Ascending aorta (tissue), 2 donors: ENCODE data around the gene TGM1. TPM values are rescaled to one million over a fixed set of nuclear protein-coding genes. Genes with fewer than 3 reads are reported as not detected.

Experiments used
- DNase-seq, 2 donors: peaks; one replicate each; pipeline ENCODE4 v3.0.0-alpha.2; 2019; ENCODE audit warnings: low spot score in 2 of 2
- H3K27ac ChIP-seq, 2 donors: fragments of 200-600 bp; sonication (generic); one replicate each; pipeline ENCODE4 v1.5.1; 2016 to 2017; ENCODE audit warnings: mild to moderate bottlenecking in 1 of 2
- H3K27me3 ChIP-seq: fragments of 200-600 bp; sonication (generic); one replicate; pipeline ENCODE4 v1.5.1; 2017
- H3K36me3 ChIP-seq, 2 donors: fragments of 200-600 bp; sonication (generic); one replicate each; pipeline ENCODE4 v1.5.1; 2016
- H3K4me1 ChIP-seq, 2 donors: fragments of 200-600 bp; sonication (generic); one replicate each; pipeline ENCODE4 v1.5.1; 2016 to 2017; ENCODE audit warnings: mild to moderate bottlenecking in 1 of 2
- H3K4me3 ChIP-seq, 2 donors: fragments of 200-600 bp; sonication (generic); one replicate each; pipeline ENCODE4 v1.5.1; 2016 to 2017; ENCODE audit warnings: mild to moderate bottlenecking in 1 of 2
- H3K9me3 ChIP-seq, 2 donors: fragments of 200-600 bp; sonication (generic); one replicate each; pipeline ENCODE4 v1.5.1; 2016
- intact Hi-C: fragments of 100-400 bp; cut with DNase I; formaldehyde crosslinking; loops from one replicate; pipeline ENCODE4 v1.15.1; 2023
- total RNA-seq: library from RNA; depleted of rRNA; stranded (reverse); fragments of >200 nt; gene quantifications from one replicate; pipeline ENCODE4 v1.1.0, GENCODE V29; 2016
- TF ChIP-seq, protein P1 (sequence below), 3 experiments: fragments of 200-600 bp in 2 of 3; fragments of 450-650 bp in 1 of 3; sonication (generic) in 2 of 3; IDR thresholded peaks; one replicate each; pipeline ENCODE4 v1.5.1; 2016 to 2019; ENCODE audit warnings: antibody characterized with exemption in 3 of 3, mild to moderate bottlenecking in 1 of 3, moderate library complexity in 1 of 3

TGM1 gene
- total RNA-seq, 1 donor from 2014 or later: 1.7 TPM

DNA sequence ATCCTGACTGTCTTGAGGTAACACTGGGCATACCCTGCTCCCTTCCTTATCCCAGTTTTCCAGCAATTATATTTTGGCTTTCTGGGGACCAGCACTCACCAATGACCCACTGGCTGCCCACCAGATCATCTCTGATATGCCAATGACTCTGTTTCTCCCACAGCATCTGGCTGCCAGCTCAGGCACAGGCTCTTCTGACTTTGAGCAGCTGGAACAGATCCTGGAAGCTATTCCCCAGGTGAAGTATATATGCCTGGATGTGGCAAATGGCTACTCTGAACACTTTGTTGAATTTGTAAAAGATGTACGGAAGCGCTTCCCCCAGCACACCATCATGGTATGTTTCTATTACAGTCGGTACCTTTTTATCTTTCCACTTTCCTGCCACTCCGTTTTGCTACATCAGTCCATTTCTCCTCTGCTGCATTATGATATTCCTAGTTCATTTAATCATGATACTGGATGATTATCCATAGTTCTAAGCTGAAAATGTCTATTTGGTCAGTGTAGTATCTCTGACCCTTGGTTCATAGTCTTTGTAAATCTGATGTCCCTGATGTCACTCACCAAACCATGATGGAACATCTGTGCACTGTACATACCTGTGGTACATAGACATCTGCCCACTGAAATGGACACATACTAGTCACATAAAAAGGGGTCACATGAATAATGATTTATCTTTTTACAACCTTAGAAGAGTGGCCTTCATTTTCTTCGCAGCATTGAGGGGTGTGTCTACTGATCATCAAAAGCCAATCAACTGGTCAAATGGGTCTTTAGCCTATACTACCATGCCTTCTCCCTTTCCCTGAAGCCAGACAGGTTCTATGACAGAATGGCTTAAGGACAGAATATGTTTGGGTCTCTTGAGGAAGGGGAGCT, 26.9 kb downstream of the TGM1 start:
- intact Hi-C loops: no loop called here
- Histone ChIP-seq H3K9me3 (no peaks in the 10 kb centered on the region), H3K27me3 (no peaks in the 10 kb centered on the region), H3K4me1 (peaks cover 18 to 36% of the 10 kb centered on the region in 2 donors), H3K27ac (no peak overlapping the region), H3K36me3 (peaks cover 35 to 64% of the 10 kb centered on the region in 2 donors), H3K4me3 (no peak overlapping the region)
- TF ChIP-seq, protein P1, sequence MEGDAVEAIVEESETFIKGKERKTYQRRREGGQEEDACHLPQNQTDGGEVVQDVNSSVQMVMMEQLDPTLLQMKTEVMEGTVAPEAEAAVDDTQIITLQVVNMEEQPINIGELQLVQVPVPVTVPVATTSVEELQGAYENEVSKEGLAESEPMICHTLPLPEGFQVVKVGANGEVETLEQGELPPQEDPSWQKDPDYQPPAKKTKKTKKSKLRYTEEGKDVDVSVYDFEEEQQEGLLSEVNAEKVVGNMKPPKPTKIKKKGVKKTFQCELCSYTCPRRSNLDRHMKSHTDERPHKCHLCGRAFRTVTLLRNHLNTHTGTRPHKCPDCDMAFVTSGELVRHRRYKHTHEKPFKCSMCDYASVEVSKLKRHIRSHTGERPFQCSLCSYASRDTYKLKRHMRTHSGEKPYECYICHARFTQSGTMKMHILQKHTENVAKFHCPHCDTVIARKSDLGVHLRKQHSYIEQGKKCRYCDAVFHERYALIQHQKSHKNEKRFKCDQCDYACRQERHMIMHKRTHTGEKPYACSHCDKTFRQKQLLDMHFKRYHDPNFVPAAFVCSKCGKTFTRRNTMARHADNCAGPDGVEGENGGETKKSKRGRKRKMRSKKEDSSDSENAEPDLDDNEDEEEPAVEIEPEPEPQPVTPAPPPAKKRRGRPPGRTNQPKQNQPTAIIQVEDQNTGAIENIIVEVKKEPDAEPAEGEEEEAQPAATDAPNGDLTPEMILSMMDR (IDR thresholded peaks at IDR 0.05): no peak
- DNase-seq: peak in 1 of 2 donors; percentile 28

DNA sequence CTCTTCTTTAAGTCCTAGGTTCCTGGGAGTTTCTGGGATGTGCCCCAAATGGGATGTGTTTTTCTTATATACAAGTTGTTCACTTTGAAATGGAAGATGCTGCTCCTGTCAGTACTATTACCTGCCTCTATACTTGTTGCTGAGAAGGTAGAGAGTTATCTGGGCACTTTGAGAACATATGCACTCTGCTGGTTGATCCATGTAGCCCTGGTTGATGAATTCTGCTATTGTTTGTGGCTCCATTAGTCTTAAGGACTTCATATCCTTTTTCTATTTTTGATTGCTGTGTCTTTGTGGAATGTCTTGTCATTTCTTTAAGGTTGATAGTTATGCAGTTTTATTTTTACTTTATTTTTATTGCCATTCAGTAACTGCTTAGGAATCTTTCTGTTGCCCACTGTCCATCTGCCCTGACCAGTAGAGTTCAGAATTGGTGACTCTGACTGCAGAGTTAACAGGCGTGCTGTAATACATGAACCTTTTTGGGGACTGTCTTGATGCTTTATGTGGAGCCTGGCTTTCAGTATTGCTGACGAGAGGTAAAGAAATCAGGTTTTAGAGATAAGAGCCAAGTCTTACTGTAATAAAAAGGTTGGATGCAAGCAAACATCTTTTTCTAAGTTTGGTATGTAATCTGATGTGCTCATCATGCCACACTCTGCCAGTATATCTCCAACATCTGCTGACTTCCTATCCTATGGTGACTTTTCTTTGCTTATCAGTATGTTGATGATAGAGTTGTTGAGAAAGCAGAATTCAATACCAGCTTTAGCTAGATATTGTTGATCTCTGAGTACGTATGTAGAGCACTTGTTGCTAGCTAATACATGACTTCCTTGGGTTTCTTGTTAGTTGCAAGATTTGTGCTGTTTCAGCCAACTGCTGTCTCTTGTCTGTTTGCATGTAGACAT, 28.6 kb downstream of the TGM1 start:
- Histone ChIP-seq H3K4me3 (no peak overlapping the region), H3K9me3 (no peaks in the 10 kb centered on the region), H3K36me3 (peaks cover 21 to 47% of the 10 kb centered on the region in 2 donors), H3K4me1 (peaks cover 10 to 25% of the 10 kb centered on the region in 2 donors), H3K27ac (peak overlapping the region; percentile 5 to 89), H3K27me3 (no peaks in the 10 kb centered on the region)
- TF ChIP-seq, protein P1 (IDR thresholded peaks at IDR 0.05): no peak
- peak in 1 of 2 donors; percentile 11 for DNase-seq
- intact Hi-C loops: loop anchor here (5.0 kb wide), 2 partner anchors 38 to 87 kb away; partner anchors contain the start of genes PSME2, RABGGTA and RNF31

DNA sequence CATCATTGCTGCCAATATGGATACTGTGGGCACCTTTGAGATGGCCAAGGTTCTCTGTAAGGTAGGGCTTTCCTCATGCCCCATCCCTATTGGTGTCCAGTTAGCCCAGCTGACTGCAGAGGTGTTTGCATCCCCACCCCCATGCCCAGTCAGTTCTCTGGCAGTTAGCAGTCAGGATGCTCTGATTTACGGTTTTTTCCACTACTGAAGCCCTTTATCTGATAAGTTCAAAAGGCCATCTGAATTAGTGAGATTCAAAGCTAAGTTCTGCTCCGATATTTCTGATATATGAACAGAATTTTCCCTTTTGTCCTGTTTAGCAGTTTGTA, 29.5 kb downstream of the TGM1 start:
- H3K36me3 ChIP-seq: peaks cover 20 to 43% of the 10 kb centered on the region in 2 donors
- peaks cover 10 to 20% of the 10 kb centered on the region in 2 donors for H3K4me1 ChIP-seq
- H3K27ac ChIP-seq: peak overlapping the region; percentile 86 to 89
- no peak for DNase-seq
- no peaks in the 10 kb centered on the region for H3K27me3 ChIP-seq
- TF ChIP-seq, protein P1 (IDR thresholded peaks at IDR 0.05): no peak
- intact Hi-C loops: loop anchor here (5.0 kb wide), 2 partner anchors 39 to 86 kb away; partner anchors contain the start of genes PSME2, RABGGTA and RNF31
- no peaks in the 10 kb centered on the region for H3K9me3 ChIP-seq
- H3K4me3 ChIP-seq: peak overlapping the region; percentile 85 to 90

DNA sequence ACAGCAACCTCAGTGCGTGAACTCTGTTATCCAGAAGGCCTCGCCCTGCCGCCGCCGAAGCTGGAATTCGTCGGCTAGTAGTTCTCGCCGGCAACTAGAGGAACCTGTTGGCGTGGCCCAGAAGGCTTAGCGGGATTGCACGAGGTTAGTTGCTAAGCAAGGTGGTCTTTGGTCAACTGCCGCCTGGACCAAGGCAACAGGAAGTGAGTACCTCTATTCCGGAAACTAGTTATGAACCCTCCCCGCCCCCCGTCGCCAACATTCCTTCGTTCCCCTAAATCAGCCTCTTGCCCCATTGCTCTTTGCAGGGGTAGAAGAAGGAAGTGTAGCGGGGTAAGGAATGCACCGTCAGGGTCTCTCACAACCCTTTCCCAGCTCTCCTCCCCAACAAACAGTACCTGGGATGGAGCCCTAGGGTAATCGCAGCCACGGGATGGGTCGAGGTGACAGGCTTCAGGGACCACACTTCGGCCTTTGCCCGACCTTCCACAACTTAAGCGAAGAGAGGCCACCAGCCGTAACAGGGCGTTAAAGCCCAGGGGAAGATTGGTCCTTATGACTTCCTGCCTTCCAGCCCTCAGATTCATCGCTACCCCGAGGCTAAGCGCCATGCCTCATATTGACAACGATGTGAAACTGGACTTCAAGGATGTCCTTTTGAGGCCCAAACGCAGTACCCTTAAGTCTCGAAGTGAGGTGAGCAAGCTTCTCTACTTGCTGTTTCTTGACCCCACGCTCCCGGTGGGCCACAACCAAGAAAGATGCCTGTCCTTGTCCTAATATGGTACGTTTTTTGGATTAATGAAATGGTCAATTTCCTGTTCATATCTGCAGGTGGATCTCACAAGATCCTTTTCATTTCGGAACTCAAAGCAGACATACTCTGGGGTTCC, 30.1 kb downstream of the TGM1 start, which contains the start of gene GMPR2:
GMPR2 (plus strand) TSS at position 285 of the 893 bp plus-strand sequence; CDS start at position 610, 325 bp downstream.
- peaks cover 10 to 20% of the 10 kb centered on the region in 2 donors for H3K4me1 ChIP-seq
- peaks cover 17 to 40% of the 10 kb centered on the region in 2 donors for H3K36me3 ChIP-seq
- intact Hi-C loops: loop anchor here (1.0 to 5.0 kb wide), 5 partner anchors 9 to 86 kb away; partner anchors contain the start of genes MDP1, PSME2, RABGGTA and RNF31
- peak within 1 kb of the TSS; percentile 85 to 90 for H3K4me3 ChIP-seq
- TF ChIP-seq, protein P1 (IDR thresholded peaks at IDR 0.05): no peak
- H3K9me3 ChIP-seq: no peaks in the 10 kb centered on the region
- H3K27me3 ChIP-seq: no peaks in the 10 kb centered on the region
- no peak for DNase-seq
- H3K27ac ChIP-seq: peak within 1 kb of the TSS; percentile 86 to 89
